Measurements from ENCODE around the gene DGCR8.

Gene DGCR8

GRCh38 chr22:20133930-20134549, 54.0 kb downstream of the DGCR8 start:
- H3K27ac ChIP-seq = no peak overlapping the region
- no peak overlapping the region for H3K4me3 ChIP-seq
- DNase-seq (ENCODE audit: low spot score) = no peak
- TF ChIP-seq, protein P1, sequence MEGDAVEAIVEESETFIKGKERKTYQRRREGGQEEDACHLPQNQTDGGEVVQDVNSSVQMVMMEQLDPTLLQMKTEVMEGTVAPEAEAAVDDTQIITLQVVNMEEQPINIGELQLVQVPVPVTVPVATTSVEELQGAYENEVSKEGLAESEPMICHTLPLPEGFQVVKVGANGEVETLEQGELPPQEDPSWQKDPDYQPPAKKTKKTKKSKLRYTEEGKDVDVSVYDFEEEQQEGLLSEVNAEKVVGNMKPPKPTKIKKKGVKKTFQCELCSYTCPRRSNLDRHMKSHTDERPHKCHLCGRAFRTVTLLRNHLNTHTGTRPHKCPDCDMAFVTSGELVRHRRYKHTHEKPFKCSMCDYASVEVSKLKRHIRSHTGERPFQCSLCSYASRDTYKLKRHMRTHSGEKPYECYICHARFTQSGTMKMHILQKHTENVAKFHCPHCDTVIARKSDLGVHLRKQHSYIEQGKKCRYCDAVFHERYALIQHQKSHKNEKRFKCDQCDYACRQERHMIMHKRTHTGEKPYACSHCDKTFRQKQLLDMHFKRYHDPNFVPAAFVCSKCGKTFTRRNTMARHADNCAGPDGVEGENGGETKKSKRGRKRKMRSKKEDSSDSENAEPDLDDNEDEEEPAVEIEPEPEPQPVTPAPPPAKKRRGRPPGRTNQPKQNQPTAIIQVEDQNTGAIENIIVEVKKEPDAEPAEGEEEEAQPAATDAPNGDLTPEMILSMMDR (IDR thresholded peaks at IDR 0.05) = no peak

- no peak for DNase-seq (ENCODE audit: low spot score)
- TF ChIP-seq, protein P1 (IDR thresholded peaks at IDR 0.05) = no peak
- H3K27ac ChIP-seq = no peak overlapping the region
- no peak overlapping the region for H3K4me3 ChIP-seq
Observed at GRCh38 chr22:20135265-20135664, 55.2 kb downstream of the DGCR8 start.

- no peak for DNase-seq (ENCODE audit: low spot score)
- no peak overlapping the region for H3K4me3 ChIP-seq
- no peak overlapping the region for H3K27ac ChIP-seq
- TF ChIP-seq, protein P1 (IDR thresholded peaks at IDR 0.05) = no peak
Observed at GRCh38 chr22:20135806-20136602, 56.0 kb downstream of the DGCR8 start.

DNA sequence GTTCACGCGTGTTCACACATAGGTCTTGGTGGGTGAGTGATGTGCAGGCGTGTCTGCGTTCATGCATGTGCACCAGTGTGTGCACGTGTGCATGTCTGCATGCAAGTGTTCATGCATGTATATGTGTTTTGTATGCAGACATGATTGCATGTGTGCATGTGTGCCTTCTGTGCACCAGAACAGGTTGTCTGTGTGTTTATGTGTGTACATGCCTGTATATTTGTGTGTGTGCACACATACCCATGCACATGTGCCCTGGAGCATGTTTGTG, 56.5 kb downstream of the DGCR8 start:
- DNase-seq (ENCODE audit: low spot score) = no peak
- TF ChIP-seq, protein P1 (IDR thresholded peaks at IDR 0.05) = no peak
- Histone ChIP-seq H3K27ac (no peak overlapping the region), H3K4me3 (no peak overlapping the region)

GRCh38 chr22:20137113-20137512, 57.1 kb downstream of the DGCR8 start:
- TF ChIP-seq, protein P1 (IDR thresholded peaks at IDR 0.05) = no peak
- H3K27ac ChIP-seq = no peak overlapping the region
- no peak overlapping the region for H3K4me3 ChIP-seq
- DNase-seq (ENCODE audit: low spot score) = no peak

GRCh38 chr22:20137671-20138416, 57.8 kb downstream of the DGCR8 start:
- peak overlapping the region; percentile 26 for H3K4me3 ChIP-seq
- DNase-seq (ENCODE audit: low spot score) = no peak
- peak overlapping the region in 1 of 2 donors; percentile 49 for H3K27ac ChIP-seq
- TF ChIP-seq, protein P1 (IDR thresholded peaks at IDR 0.05) = no peak
